SK-N-SH (cell line): ENCODE results near the gene RARB. TPM values are rescaled to one million over a fixed set of nuclear protein-coding genes. Genes with fewer than 3 reads are reported as not detected.

Experiments used
- CTCF ChIA-PET: fragments of 300-600, 350-600 bp; formaldehyde crosslinking; extraction: SDS; loops from one replicate; lab custom pipeline; 2021; lab: Yijun Ruan, JAX
- POLR2A ChIA-PET: fragments of 350-600 bp; sonication (Branson Sonifier 250); formaldehyde crosslinking; extraction: SDS; loops from one replicate; lab custom pipeline; 2020; ENCODE audit warnings: antibody characterized with exemption, inconsistent platforms; lab: Yijun Ruan, JAX
- DNase-seq: peaks from one replicate; pipeline ENCODE4 v3.0.0; 2012
- H2AFZ ChIP-seq: fragments of 200-600 bp; sonication (generic); 2 replicates; pipeline ENCODE4 v1.8.1; 2016; ENCODE audit warnings: antibody characterized with exemption, mild to moderate bottlenecking, low read depth
- H3F3A ChIP-seq: fragments of 200-600 bp; sonication (generic); replicated peaks from 2 replicates; pipeline ENCODE3; 2016; ENCODE audit warnings: antibody characterized with exemption, mild to moderate bottlenecking; ENCODE audit not compliant: insufficient read depth
- H3K27ac ChIP-seq, 2 experiments: fragments of 200-500 bp in 1 of 2; fragments of 200-600 bp in 1 of 2; sonication (Bioruptor generic) in 1 of 2; sonication (generic), shearing (Covaris generic) in 1 of 2; 2 replicates each; pipeline versions ENCODE4 v1.5.1 to v1.6.1; 2014 to 2016; ENCODE audit warnings: low read depth in 2 of 2, inconsistent platforms in 1 of 2, low read length in 1 of 2, mild to moderate bottlenecking in 1 of 2, mixed read lengths in 1 of 2
- H3K27me3 ChIP-seq: fragments of 200-600 bp; sonication (generic), shearing (Covaris generic); 2 replicates; pipeline ENCODE4 v1.6.1; 2016; ENCODE audit warnings: mixed run types; ENCODE audit not compliant: insufficient read depth
- H3K36me3 ChIP-seq, 2 experiments: fragments of 200-500 bp in 1 of 2; fragments of 200-600 bp in 1 of 2; sonication (Bioruptor generic) in 1 of 2; sonication (generic) in 1 of 2; replicated peaks in 1 of 2; 2 replicates each; pipeline versions ENCODE3 to v1.5.1; 2014 to 2016; ENCODE audit warnings: low read length in 1 of 2, mild to moderate bottlenecking in 1 of 2; ENCODE audit not compliant: insufficient read depth in 2 of 2, control insufficient read depth in 1 of 2
- H3K4me1 ChIP-seq, 2 experiments: fragments of 200-500 bp in 1 of 2; fragments of 200-600 bp in 1 of 2; sonication (Bioruptor generic) in 1 of 2; sonication (generic), shearing (Covaris generic) in 1 of 2; 2 replicates each; pipeline versions ENCODE4 v1.5.1 to v1.6.1; 2014 to 2016; ENCODE audit warnings: low read depth in 1 of 2, low read length in 1 of 2, mixed run types in 1 of 2; ENCODE audit not compliant: insufficient read depth in 2 of 2, control insufficient read depth in 1 of 2
- H3K4me2 ChIP-seq: fragments of 200-600 bp; sonication (generic), shearing (Covaris generic); 2 replicates; pipeline ENCODE4 v1.6.1; 2017; ENCODE audit warnings: mixed run types
- H3K4me3 ChIP-seq, 2 experiments: fragments of 200-500 bp in 1 of 2; fragments of 200-600 bp in 1 of 2; sonication (Bioruptor generic) in 1 of 2; sonication (generic), shearing (Covaris generic) in 1 of 2; 2 replicates each; pipeline versions ENCODE4 v1.5.1 to v1.8.1; 2014 to 2016; ENCODE audit warnings: low read depth in 2 of 2, inconsistent platforms in 1 of 2, low read length in 1 of 2, mild to moderate bottlenecking in 1 of 2, mixed read lengths in 1 of 2, moderate library complexity in 1 of 2
- H3K79me2 ChIP-seq: fragments of 200-600 bp; sonication (generic); 2 replicates; pipeline ENCODE4 v1.8.1; 2017; ENCODE audit warnings: mild to moderate bottlenecking; ENCODE audit not compliant: insufficient read depth
- H3K9ac ChIP-seq: fragments of 200-600 bp; sonication (generic); 2 replicates; pipeline ENCODE4 v1.6.1; 2017; ENCODE audit warnings: mixed run types
- H3K9me2 ChIP-seq: fragments of 200-600 bp; sonication (generic); 2 replicates; pipeline ENCODE4 v1.6.1; 2017; ENCODE audit warnings: mixed run types
- H3K9me3 ChIP-seq: fragments of 200-600 bp; sonication (generic); 2 replicates; pipeline ENCODE4 v1.6.1; 2017; ENCODE audit warnings: mixed run types, mild to moderate bottlenecking, moderate library complexity
- H4K20me1 ChIP-seq: fragments of 200-600 bp; sonication (generic); 2 replicates; pipeline ENCODE4 v1.6.1; 2017; ENCODE audit warnings: mild to moderate bottlenecking, mixed run types; ENCODE audit not compliant: insufficient read depth
- CHD2 ChIP-seq: fragments of 150-350 bp; IDR thresholded peaks from 2 replicates; pipeline ENCODE4 v1.6.1; 2018; ENCODE audit warnings: low read length; ENCODE audit not compliant: partially characterized antibody
- EP300 ChIP-seq, 2 experiments: IDR thresholded peaks; 2 replicates each; pipeline versions ENCODE4 v1.4.0 to v1.6.1; 2012; ENCODE audit warnings: borderline replicate concordance in 1 of 2, low read depth in 1 of 2, low read length in 1 of 2
- FOSL2 ChIP-seq: IDR thresholded peaks from 2 replicates; pipeline ENCODE4 v1.4.0; 2012; ENCODE audit warnings: low read depth, mild to moderate bottlenecking, moderate library complexity, borderline replicate concordance
- FOXM1 ChIP-seq: IDR thresholded peaks from 2 replicates; pipeline ENCODE4 v1.4.0; 2012; ENCODE audit warnings: low read depth, mild to moderate bottlenecking
- GABPA ChIP-seq: IDR thresholded peaks from 2 replicates; pipeline ENCODE4 v1.4.0; 2012; ENCODE audit warnings: low read depth, mild to moderate bottlenecking
- JUND ChIP-seq: IDR thresholded peaks from 2 replicates; pipeline ENCODE4 v1.4.0; 2012
- RAD21 ChIP-seq: IDR thresholded peaks from 2 replicates; pipeline ENCODE4 v1.6.1; 2012; ENCODE audit warnings: mild to moderate bottlenecking, low read length
- RCOR1 ChIP-seq: fragments of 150-350 bp; IDR thresholded peaks from 2 replicates; pipeline ENCODE4 v1.6.1; 2017; ENCODE audit warnings: antibody characterized with exemption, low read length
- RFX5 ChIP-seq: IDR thresholded peaks from 2 replicates; pipeline ENCODE4 v1.6.1; 2012; ENCODE audit warnings: mild to moderate bottlenecking, improper control_type of control experiment, low read length
- SMC3 ChIP-seq: IDR thresholded peaks from 2 replicates; pipeline ENCODE4 v1.6.1; 2012; ENCODE audit warnings: low read depth, low read length, improper control_type of control experiment
- TAF1 ChIP-seq: IDR thresholded peaks from 2 replicates; pipeline ENCODE4 v1.6.1; 2012; ENCODE audit warnings: low read depth, mild to moderate bottlenecking, low read length, moderate library complexity, borderline replicate concordance
- TCF12 ChIP-seq: IDR thresholded peaks from 2 replicates; pipeline ENCODE4 v1.4.0; 2012
- WGBS: methylation state at CpG from one replicate; pipeline ENCODE4 v1.1.6; 2017; ENCODE audit warnings: low lambda C conversion rate; 5-methylcytosine and 5-hydroxymethylcytosine counted together
- polyA plus RNA-seq, 3 experiments: library from polyadenylated mRNA; depleted of rRNA; stranded (reverse); fragments of >200 nt; gene quantifications; 2 replicates each; pipeline ENCODE4 v1.2.3, GENCODE V29; 2012
- TF ChIP-seq, protein P1 (sequence below): IDR thresholded peaks from 2 replicates; pipeline ENCODE4 v1.6.1; 2012; ENCODE audit warnings: mild to moderate bottlenecking, low read depth, low read length, moderate library complexity
- TF ChIP-seq, protein P2 (sequence below): fragments of 150-350 bp; IDR thresholded peaks from 2 replicates; pipeline ENCODE4 v1.6.1; 2017; ENCODE audit warnings: antibody characterized with exemption, low read length, low read depth, borderline replicate concordance

RARB gene
- polyA plus RNA-seq, 1 of the 3 experiments (the other 2 are of a cell fraction): 10.7 TPM

DNA sequence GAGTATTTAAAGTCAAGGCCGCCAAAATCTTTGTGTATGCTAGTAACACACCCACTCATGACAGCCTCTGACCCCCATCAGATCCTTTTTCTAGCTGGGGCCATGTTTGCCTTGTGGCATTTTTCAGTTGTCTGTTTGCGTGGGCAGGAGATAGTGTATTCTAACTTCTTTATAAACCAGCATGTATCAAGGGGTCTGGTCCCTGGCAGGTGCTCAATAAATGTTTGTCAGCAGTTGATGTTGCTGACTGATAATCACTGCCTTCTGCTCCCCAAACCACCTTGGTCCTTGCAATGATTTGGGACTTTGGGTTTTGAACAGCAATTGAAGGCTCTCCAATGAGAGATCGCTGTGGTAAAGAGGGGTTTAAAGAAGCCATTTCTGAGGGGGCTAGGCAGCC is 19.2 kb downstream of the RARB start:
- Histone ChIP-seq H3K4me1 (peaks cover 12 to 27% of the 10 kb centered on the region in 2 experiments), H3K9me2 (no peaks in the 10 kb centered on the region), H3K27ac (peak overlapping the region in 1 of 2 experiments; percentile 67; a peak in 2 of 4 replicates), H3K9ac (no peak overlapping the region), H4K20me1 (no peaks in the 10 kb centered on the region), H3K36me3 (no peaks in the 10 kb centered on the region), H2AFZ (no peak overlapping the region), H3K4me3 (no peak overlapping the region), H3K27me3 (no peaks in the 10 kb centered on the region), H3K79me2 (peaks cover 81% of the 10 kb centered on the region), H3F3A (no peaks in the 10 kb centered on the region), H3K4me2 (no peak overlapping the region), H3K9me3 (no peaks in the 10 kb centered on the region)
- ChIA-PET POLR2A (no interaction called here), CTCF (interaction anchor here (0.6 to 3.0 kb wide), 2 partner anchors 11 to 147 kb away, joined by 3 to 14 read pairs; no protein-coding TSS in a partner anchor)
- TF ChIP-seq, protein P1, sequence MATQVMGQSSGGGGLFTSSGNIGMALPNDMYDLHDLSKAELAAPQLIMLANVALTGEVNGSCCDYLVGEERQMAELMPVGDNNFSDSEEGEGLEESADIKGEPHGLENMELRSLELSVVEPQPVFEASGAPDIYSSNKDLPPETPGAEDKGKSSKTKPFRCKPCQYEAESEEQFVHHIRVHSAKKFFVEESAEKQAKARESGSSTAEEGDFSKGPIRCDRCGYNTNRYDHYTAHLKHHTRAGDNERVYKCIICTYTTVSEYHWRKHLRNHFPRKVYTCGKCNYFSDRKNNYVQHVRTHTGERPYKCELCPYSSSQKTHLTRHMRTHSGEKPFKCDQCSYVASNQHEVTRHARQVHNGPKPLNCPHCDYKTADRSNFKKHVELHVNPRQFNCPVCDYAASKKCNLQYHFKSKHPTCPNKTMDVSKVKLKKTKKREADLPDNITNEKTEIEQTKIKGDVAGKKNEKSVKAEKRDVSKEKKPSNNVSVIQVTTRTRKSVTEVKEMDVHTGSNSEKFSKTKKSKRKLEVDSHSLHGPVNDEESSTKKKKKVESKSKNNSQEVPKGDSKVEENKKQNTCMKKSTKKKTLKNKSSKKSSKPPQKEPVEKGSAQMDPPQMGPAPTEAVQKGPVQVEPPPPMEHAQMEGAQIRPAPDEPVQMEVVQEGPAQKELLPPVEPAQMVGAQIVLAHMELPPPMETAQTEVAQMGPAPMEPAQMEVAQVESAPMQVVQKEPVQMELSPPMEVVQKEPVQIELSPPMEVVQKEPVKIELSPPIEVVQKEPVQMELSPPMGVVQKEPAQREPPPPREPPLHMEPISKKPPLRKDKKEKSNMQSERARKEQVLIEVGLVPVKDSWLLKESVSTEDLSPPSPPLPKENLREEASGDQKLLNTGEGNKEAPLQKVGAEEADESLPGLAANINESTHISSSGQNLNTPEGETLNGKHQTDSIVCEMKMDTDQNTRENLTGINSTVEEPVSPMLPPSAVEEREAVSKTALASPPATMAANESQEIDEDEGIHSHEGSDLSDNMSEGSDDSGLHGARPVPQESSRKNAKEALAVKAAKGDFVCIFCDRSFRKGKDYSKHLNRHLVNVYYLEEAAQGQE: no peak
- TF ChIP-seq TAF1: no peak
- no peak for TF ChIP-seq FOSL2
- TF ChIP-seq JUND: no peak
- TF ChIP-seq TCF12: no peak
- TF ChIP-seq, protein P2, sequence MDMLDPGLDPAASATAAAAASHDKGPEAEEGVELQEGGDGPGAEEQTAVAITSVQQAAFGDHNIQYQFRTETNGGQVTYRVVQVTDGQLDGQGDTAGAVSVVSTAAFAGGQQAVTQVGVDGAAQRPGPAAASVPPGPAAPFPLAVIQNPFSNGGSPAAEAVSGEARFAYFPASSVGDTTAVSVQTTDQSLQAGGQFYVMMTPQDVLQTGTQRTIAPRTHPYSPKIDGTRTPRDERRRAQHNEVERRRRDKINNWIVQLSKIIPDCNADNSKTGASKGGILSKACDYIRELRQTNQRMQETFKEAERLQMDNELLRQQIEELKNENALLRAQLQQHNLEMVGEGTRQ: no peak
- TF ChIP-seq EP300 (IDR thresholded peaks at IDR 0.05; ENCODE audit: borderline replicate concordance in 1 of 2, low read depth in 1 of 2, low read length in 1 of 2): peak in 1 of 2 experiments; percentile 58; a peak in 1 of 4 replicates
- no peak for TF ChIP-seq RFX5
- TF ChIP-seq CHD2: no peak
- TF ChIP-seq GABPA: no peak
- no peak for TF ChIP-seq FOXM1
- no peak for TF ChIP-seq RAD21
- peak; percentile 8; the same call in 1 of the 2 replicates for TF ChIP-seq RCOR1
- no peak for DNase-seq
- 87% methylated on average over 3 of the region's 3 CpGs for WGBS

DNA sequence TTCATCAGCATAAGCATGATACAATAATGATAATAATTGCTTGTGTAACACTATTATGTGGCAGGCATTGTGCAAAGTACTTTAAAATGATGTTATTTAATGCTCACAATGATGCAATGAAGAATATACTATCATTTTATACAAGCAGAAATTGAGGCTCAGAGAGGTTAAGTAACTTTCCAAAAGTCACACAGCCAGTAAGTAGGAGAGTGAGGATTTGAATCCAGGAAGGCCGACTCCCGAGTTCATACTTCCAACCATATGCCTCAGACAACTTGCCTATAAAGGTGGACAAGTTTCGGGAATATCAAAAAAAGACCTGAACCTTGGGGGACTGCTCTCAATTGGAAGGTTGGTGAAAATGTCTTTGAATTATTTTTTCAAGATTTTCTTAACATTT is 19.9 kb downstream of the RARB start:
- Histone ChIP-seq H3K27ac (peak overlapping the region in 1 of 2 experiments; percentile 67; a peak in 2 of 4 replicates), H3F3A (no peaks in the 10 kb centered on the region), H3K4me2 (no peak overlapping the region), H4K20me1 (no peaks in the 10 kb centered on the region), H3K4me3 (no peak overlapping the region), H3K79me2 (peaks cover 81% of the 10 kb centered on the region), H3K4me1 (peaks cover 12 to 27% of the 10 kb centered on the region in 2 experiments), H3K9me2 (no peaks in the 10 kb centered on the region), H2AFZ (no peak overlapping the region), H3K36me3 (no peaks in the 10 kb centered on the region), H3K9me3 (no peaks in the 10 kb centered on the region), H3K27me3 (no peaks in the 10 kb centered on the region), H3K9ac (no peak overlapping the region)
- CTCF ChIA-PET: interaction anchor here (3.0 kb wide), 1 partner anchor 146 kb away, joined by 14 read pairs; no protein-coding TSS in a partner anchor
- POLR2A ChIA-PET: no interaction called here
- no peak for DNase-seq
- 94% methylated on average over 3 of the region's 3 CpGs for WGBS
- no peak for TF ChIP-seq SMC3
